HG02798 (cell line): ENCODE results near the gene TIFAB.

Experiments
- ATAC-seq: cut with Tn5 transposase; IDR thresholded peaks from one replicate; pipeline ENCODE4 v1.9.1; 2021; ENCODE audit warnings: mild to moderate bottlenecking; ENCODE audit not compliant: unreplicated experiment, poor library complexity

The TIFAB gene

GRCh38 chr5:135482381-135482933 lies 30.3 kb upstream of the TIFAB start:
- no peak for ATAC-seq

GRCh38 chr5:135481909-135482311 lies 29.8 kb upstream of the TIFAB start:
- no peak for ATAC-seq

- ATAC-seq = no peak
These were observed 29.2 kb upstream of the TIFAB start for GRCh38 chr5:135481387-135481786.

DNA sequence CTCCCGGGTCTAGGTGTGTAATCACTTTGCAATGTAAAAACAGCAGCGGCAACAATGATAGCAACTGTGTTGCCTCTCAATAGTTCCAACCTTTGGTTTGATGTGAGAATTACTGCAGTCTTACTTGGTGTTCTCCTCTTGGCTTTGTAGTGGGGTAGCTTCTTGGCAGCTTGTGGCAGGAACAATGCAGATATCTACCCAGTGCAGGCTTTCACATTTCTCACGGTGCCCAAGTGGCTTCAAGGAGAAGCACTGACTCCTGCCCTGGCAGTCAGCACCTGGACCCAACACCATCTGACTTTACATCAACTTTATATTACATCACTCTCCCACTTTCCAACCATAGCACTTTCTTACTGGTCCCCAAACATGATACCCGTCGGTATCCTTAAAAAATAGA lies 28.4 kb upstream of the TIFAB start:
- ATAC-seq = no peak

- ATAC-seq = no peak
These were observed 26.8 kb upstream of the TIFAB start for GRCh38 chr5:135478938-135479337.

GRCh38 chr5:135477613-135478066 lies 25.5 kb upstream of the TIFAB start:
- no peak for ATAC-seq

GRCh38 chr5:135476615-135477581 lies 24.7 kb upstream of the TIFAB start:
- ATAC-seq = no peak

DNA sequence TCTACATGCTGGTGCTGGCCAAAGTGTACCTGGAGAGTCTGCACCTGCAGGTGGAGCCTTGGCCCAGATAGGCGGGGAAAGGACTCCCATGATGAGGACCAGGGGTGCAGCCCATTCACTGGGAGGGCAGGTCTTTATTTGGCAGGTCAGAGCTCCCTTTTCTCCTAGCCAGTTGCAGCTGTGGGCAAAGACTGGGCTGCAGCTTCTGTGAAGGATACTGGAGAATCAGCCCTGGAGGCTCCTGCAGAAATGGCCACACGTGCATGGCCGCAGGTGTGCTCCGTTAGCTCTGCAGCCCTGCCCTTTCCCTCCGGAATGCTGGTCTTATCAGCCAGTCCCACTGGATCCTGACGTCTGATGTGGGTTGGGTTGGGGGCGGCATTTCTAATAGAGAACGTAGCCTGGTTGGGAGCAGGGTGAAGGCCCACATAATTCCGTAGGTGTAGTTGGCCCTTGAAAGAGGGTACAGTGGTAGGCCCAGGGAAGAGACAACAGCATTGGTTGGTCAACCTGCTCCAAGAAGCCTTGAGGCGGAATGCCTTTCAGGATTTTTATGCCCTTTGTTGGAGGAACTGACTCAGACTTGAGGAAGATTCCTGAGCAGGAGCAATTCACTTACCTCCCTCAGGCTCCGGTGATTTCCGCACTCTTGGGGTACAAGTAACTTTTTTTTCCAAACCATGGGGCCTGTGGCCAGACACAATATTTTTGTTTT lies 22.0 kb upstream of the TIFAB start:
- ATAC-seq = no peak

- no peak for ATAC-seq
These were observed 20.0 kb upstream of the TIFAB start for GRCh38 chr5:135472141-135472540.

GRCh38 chr5:135471726-135472125 lies 19.6 kb upstream of the TIFAB start:
- no peak for ATAC-seq

- ATAC-seq = no peak
These were observed 17.8 kb upstream of the TIFAB start for GRCh38 chr5:135469911-135470310.

- ATAC-seq = no peak
These were observed 16.4 kb upstream of the TIFAB start for GRCh38 chr5:135468541-135468940.

- no peak for ATAC-seq
These were observed 15.8 kb upstream of the TIFAB start for GRCh38 chr5:135467871-135468485.

DNA sequence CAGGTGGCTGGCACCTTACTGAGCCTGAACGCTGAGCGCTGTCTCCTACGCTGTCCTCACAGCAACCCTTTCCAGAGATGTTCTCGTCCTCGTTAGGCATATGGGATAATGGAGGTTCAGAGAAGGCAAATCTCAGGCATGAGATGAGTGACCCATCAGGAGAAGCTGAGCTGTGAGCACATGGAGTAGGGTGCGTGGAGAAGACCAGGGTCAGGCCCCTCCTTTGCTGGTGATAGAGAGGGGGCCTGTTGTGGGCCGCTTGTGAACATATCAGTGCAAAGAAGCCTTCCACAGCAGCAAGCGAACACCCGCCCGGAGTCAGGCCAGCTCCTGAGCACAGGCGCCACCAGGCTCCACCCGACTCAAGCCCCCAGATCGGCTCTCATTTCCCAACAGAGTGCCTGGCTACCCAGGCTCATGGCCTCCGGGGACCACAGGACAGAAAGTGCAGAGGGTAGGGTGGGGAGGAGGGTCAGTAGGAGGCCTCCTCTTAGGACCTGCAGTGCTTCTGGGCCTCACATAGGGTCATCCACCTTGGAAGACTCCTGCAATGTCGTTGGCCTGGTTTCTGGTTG lies 15.0 kb upstream of the TIFAB start:
- ATAC-seq = no peak

DNA sequence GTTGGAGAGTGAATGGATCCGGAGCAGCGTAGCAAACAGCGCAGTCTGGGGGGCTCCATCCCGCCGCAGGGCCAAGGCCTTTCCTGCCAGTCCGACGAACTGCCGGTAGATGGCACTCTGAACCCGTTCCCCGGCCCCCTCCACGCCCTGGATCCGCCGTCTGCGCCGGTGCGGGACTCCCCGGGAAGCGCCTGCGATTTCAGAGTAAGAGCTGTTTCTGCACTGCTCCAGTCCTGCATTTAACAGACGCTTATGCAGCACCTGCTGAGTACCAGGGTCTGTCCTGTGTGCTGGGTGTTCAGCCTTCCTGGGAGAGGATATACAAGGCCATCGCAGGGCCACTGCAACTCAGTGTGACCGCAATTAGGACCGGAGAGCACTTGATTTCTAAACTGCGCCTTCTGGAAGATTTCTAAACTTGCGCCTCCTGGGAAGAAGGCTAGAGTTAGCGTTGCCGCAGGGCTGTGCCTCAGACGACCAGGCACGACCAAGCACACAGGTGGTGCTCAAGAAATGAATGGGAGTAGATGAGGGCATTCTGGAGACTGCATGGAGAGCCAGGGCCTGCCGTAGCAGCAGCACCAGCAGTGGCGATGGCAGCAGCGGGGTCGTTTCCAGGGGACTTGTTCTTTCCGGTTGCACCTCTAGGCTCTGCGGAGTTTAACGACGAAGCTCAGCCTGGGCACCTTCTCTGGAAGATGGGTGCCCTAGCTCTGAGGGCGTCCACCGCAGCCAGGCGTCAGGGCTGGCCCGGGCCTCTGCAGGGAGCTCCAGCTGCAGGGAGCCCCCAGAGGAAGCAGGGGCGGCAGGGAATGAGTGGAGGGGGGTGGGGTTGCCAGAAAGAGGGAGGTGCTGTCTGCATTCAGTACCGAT lies 14.3 kb upstream of the TIFAB start:
- ATAC-seq = peak; percentile 69

DNA sequence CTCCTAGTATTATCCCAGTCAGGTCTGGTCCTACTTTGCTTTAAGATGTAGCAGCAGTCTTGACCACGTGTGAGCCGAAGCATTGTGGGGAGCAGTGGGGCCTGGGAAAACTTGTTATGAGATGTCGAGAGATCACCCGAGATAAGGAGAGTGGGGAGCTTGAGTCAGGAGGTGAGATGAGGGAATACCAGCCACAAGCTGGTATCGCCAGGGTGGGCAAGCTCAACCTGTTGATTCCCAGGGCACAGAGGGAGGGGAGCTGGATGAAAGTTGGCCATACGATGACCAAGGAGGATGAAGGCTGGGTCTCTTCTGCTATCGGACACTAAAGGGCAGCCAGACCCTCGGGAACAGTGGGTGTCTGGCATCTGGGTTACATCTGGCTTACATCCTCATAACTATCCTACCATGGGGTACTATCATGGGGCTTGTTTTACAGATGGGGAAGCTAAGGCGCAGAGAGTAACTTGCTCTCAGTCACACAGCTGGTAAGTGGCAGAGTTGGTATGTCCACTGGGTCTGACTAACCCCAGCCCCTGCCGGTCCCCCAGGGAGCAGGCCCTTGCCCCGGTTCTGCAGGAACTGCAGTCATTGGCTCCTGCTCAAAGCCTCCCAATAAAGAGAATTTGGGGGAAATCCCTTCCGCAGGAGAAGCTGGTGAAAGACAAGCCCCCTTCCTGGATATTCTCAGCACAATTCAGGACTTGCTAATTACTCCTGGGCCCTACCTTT lies 13.4 kb upstream of the TIFAB start:
- ATAC-seq = no peak

- peak; percentile 61 for ATAC-seq
These were observed 10.2 kb upstream of the TIFAB start for GRCh38 chr5:135462304-135462703.

GRCh38 chr5:135461481-135462151 lies 9.5 kb upstream of the TIFAB start:
- ATAC-seq = no peak
